Transverse colon (tissue), 4 donors: Measurements from ENCODE around the gene CLEC19A.

ENCODE experiments used
- CTCF ChIP-seq, 5 experiments: fragments of 200-600 bp in 3 of 5; fragments of 450-650 bp in 2 of 5; sonication (generic) in 3 of 5; IDR thresholded peaks; 1 replicate in 2 of 5; 2 replicates in 3 of 5; pipeline ENCODE4 v1.5.1; 2016 to 2017; ENCODE audit warnings: antibody characterized with exemption in 5 of 5, inconsistent platforms in 3 of 5, mild to moderate bottlenecking in 2 of 5, moderate library complexity in 1 of 5
- EP300 ChIP-seq: sonication (generic); formaldehyde crosslinking; IDR thresholded peaks from one replicate; pipeline ENCODE4 v1.6.1; 2017; ENCODE audit warnings: antibody characterized with exemption, low read depth
- POLR2A ChIP-seq: fragments of 450-650 bp; IDR thresholded peaks from one replicate; pipeline ENCODE4 v1.6.1; 2016; ENCODE audit warnings: antibody characterized with exemption, mild to moderate bottlenecking, moderate library complexity
- POLR2AphosphoS5 ChIP-seq, 3 donors: sonication (generic); formaldehyde crosslinking; IDR thresholded peaks; one replicate each; pipeline ENCODE4 v1.6.1; 2016; ENCODE audit warnings: antibody characterized with exemption in 3 of 3

GRCh38 chr16:19282101-19282500 is 3.4 kb upstream of the CLEC19A start:
- TF ChIP-seq CTCF (IDR thresholded peaks at IDR 0.05) (no peak), EP300 (no peak), POLR2AphosphoS5 (IDR thresholded peaks at IDR 0.05) (no peak), POLR2A (no peak)
